ENCODE results near the gene MKS1.

The MKS1 gene

DNA sequence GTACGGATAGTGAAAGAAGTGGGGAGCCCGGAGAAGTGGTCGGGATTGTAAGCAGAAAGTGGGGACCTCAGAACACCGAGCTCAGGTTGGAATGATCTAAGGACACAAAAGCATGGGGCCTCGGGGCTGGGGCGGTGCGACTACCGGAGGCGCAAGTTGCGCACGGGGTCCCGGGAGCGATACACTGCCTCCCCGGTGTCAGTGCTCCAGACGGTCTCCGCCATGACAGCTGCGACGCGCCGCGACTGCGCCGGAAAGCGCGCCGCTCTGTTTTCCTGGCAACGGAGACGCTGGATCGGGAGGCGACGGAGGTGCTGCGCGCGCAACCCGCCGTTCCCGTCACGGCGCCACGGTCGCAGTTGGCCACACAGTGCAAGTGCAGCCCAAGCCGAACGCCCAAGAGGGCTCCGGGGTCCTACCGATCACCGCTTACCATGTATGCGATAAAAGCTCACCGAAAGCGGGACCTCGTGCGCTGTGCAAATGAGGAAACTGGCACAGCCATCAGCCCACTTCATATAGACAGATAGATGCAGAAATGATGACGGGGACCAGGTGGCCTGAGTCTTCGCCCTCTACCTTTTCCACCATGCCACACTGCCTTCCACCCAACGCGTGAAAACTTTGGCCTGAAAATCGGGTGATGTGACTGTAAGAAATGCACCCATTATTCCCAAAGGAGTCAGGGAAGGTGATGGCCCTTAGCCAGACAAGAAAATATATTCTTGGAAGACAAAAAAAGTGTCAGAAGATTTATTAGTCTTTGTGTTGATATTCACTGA, at the start of gene MKS1:
MKS1 (minus strand) TSS at position 249 of the 782 bp plus-strand sequence; CDS start at position 224, 25 bp downstream.
- DNase-seq = peak; percentile 56

DNA sequence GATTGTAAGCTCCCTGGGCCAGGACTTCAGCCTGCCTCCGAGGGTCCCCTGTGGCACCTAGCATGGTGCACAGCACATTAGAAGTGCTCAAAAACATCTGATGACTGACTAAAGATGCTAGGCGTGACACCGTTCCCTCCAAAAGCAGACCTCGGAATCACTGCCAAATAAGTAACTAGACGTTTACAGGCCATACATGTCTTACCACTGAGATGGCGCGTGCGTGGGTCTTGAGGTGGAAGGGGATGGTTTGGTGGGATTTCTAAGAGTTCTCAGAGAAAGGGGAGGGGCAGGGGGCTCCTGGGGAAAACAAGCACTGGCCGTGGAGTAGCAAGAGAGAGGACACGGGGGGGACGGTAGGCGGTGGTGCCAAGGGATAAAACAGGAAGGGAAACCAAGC, 49.3 kb upstream of the MKS1 start:
- no peak for DNase-seq

DNA sequence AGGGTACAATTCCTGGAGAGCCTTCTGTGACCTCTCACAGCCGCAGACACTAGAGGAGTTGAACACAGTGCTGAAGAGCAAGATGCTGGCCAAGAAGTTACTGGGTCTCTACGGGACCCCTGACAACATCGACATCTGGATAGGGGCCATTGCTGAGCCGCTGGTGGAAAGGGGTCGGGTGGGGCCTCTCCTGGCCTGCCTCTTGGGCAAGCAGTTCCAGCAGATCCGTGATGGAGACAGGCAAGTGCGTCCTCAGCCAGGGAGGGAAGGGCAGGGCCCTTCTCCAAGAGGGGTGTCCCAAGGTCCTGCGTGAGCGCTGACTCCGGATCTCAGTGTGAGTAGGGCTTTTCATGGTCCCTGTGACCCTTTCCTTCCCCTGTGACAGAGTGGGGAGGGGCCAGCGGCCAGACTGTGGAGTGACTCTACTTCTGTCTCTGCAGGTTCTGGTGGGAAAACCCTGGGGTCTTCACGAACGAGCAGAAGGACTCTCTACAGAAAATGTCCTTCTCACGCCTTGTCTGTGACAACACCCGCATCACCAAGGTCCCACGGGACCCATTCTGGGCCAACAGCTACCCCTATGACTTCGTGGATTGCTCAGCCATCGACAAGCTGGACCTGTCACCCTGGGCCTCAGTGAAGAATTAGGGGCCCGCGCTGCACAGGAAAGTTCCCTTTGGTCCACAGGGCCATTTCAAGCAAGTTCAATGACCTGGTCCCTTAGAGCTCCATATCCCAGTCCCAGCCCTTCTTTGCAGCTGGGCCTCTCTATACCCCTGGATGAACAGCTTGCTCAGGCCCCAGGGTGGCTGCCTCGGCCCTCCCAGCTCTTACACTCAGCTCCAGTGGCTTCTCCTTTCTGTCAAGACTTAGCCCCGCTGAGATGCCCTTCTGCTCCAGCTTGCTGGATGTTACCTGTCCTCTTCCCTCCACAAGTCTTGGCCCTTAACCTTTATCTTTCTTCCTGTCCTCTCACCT, 48.6 kb upstream of the MKS1 start:
- DNase-seq = no peak

DNA sequence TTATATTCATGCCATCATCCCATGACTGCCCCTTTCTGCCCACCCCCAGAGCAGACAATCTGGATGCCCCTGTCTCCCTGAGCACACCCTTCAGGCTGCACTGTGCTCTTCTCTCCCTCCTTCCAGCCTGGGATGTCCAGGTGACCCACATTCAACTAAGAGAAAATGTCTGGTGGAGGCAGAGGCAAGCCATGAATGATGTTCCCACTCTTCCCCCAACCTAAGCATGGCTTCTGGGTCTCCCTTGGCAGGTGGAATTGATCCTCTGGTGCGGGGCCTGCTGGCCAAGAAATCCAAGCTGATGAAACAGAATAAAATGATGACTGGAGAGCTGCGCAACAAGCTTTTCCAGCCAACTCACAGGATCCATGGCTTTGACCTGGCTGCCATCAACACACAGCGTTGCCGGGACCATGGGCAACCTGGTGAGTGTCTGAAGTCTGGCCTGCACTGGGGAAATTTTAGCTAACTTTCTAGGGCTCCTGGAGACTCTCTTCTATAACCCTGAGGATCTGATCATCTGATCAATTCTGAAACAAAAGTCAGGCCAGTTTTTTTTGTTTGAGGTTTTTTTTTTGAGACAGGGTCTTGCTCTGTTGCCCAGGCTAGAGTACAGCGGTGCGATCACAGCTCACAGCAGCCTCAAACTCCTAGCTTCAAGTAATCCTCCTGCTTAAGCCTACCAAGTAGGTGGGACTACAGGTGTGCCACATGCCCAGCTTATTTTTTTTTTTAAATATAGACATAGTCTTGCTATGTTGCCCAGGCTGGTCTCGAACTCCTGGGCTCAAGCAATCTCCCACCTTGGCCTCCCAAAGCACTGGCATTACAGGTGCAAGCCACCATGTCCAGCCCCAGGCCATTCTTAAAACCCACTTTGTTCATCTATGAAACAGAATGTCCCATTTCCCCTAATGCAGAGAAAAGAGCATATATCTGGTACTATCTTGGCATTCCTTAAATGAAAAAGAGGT, 47.1 kb upstream of the MKS1 start:
- no peak for DNase-seq

DNA sequence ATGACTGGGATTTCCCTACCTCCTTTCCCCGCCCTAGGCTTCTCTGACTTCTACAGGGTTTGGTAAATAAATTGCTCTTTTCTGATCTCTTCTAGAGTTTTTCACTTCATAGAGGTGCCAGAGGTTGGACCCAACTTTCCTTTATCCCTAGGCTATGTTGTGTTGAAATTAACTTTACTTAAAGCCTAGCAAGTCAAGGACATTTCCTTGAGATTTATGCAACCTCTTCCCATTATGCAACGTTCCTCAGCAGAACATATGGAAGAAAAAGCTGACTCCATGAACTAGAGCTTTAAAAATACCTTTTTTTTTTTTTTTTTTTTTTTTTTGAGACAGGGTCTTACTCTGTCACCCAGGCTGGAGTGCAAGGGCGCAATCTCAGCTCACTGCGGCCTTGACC, 46.2 kb upstream of the MKS1 start:
- no peak for DNase-seq

DNA sequence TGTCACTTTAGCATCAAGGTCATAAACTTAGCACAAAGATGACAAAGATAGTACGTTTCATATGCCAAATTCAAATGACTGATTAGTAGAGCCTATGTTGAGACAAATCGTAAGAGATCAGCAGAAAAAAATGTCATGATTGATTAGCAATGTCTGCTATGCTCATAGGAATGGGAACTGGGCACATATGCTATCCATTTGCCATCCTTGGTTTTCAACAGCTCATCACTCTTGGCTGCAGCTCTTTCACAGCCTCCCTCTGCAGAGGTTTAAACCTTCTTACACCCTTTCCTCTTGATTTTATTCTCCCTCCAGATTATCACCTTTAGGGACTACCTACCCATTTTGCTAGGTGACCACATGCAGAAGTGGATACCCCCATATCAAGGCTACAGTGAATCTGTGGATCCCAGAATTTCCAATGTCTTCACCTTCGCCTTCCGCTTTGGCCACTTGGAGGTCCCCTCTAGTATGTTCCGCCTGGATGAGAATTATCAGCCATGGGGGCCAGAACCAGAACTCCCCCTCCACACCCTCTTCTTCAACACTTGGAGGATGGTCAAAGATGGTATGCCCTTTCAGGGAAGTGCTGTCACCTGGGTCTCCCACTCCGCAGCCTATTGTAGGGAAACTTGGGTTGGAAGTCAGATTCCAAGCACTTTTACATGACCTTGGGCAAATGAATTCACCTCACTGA, 45.5 kb upstream of the MKS1 start:
- no peak for DNase-seq

DNA sequence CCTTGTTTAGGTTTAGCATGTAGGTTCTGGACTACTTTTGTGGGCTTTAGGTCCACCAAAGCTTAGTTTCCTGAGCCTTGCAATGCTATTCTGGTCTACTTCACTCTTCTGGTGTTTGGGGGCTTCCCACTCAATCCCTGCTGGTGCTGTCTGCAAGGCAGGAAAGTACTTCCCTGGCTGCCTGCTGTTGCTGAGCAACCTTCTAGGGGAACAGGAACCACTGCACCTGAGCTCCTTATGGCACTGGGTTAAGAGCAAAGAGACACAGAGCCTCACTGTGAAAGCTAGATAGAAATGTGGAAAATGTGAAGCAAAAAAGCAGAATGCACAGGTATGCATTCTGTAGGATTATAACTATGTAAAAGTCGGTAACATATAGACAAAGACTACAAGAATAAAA, 44.7 kb upstream of the MKS1 start:
- no peak for DNase-seq

DNA sequence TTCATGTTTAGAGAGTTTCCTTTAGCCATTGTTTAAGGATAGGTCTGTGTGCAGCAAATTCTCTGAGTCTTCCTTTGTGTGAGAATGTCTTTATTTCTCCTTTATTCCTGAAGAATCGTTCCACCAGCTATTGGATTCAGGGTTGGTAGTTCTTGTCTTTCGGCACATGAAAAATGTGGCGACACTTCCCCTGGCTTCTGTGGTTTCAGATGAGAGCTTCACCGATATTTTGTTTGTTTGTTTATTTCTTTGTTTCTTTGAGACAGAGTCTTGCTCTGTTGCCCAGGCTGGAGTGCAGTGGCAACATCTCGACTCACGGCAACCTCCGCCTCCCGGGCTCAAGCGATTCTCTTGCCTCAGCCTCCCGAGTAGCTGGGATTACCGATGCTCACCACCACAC, 43.1 kb upstream of the MKS1 start:
- DNase-seq = no peak

DNA sequence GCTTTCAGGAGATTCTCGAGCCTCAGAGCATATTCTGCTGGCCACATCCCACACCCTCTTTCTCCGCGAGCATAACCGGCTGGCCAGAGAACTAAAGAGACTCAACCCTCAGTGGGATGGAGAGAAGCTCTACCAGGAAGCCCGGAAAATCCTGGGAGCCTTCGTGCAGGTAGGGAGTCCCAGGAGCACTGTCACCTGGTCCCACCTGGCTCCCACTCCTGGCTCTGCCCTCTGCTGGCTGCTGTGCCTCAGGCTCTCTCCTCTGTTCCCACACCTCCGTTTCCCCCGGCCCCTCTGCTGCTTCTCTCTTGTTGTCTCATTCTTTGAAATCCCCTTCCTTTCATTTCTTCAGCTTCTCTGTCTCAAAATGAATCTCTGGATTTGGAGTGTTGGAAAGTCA, 35.7 kb upstream of the MKS1 start:
- DNase-seq = no peak

DNA sequence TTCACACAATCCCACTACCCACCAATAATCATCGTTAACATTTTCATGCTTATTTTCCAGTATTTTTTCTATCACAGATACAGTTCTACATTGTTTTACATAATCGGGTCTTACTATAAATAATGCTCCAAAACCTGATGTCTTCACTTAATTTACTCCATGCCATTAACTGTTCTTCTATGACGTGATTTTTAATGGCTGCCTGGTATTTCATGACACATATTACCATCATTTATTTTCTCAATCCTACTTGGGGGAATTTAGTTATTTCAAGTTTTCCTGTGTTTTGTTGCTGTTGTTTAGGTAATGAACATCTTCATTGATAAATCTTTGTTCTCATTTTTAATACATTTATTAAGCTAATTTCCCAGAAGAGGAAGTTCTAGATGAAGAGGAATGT, 34.0 kb upstream of the MKS1 start:
- no peak for DNase-seq

DNA sequence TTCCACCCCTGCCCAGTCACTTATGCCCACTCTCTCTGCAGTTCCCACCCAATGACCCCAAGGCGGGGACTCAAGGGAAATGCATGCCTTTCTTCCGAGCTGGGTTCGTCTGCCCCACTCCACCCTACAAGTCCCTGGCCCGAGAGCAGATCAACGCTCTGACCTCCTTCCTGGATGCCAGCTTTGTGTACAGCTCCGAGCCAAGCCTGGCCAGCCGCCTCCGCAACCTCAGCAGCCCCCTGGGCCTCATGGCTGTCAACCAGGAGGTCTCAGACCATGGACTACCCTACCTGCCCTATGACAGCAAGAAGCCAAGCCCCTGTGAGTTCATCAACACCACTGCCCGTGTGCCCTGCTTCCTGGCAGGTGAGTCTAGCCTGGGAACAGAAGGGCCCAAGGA, 33.1 kb upstream of the MKS1 start:
- DNase-seq = no peak

DNA sequence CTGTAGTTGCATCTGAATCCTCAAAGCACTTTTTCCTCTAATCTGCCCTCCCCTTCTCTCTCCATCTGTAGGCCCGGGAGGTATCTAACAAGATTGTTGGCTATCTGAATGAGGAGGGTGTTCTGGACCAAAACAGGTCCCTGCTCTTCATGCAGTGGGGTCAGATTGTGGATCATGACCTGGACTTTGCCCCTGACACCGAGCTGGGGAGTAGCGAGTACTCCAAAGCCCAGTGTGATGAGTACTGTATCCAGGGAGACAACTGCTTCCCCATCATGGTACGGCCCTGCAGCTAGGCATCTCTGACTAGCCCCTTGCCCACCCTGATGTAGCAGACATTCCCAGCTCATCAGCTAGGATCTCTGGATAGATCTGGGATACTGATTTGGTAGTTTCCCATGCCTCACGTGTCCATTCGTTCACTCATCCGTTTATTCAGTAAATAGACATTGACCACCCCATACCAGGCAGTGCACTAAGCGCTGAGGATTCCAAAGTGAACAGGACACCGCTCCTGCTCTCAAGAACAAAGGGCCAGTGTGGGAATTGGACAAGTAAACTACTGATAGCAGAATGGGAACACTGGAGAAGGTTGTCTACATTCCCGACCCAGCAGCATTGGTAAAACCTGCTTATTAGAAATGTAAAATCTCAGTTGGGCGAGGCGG, 31.4 kb upstream of the MKS1 start:
- DNase-seq = no peak

DNA sequence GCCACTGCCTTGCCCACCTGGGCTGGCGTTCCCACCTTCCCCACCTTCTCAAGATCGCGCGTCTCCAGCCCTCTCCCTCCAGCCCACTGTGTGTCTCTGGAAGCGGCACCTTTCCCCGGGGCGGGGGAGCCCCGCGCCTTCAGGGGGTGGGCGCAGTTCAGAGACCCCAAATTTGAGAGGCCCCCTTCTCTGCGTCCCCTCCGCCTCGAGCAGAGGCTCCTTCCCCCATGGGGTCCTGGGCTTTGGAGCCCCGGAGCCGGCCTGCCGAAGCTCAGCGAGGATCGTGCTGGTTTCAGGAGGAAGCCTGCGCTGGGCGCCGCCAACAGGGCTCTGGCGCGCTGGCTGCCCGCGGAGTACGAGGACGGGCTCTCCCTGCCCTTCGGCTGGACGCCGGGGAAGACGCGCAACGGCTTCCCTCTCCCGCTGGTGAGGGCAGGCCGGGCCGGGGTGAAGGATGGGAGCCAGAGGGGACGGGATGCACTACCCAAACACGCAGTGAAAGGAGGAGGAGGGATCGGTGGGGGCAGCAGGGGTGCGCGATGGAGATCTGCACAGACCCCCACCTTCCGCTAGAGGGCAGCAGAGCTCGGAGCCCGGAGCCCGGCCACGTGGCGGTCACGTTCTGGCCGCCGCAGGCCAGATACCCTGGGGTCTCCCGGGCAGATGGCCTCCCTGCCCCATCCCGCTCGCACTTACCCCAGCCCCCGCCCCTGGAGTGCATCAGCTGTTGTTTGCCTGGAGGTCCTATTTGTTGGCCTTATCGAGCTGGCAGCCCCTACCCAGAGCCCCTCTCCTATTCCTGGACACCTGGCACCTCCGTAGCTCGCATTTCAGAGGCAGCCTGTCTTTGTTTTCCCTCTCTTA, 30.4 kb upstream of the MKS1 start:
- peak; percentile 26 for DNase-seq

DNA sequence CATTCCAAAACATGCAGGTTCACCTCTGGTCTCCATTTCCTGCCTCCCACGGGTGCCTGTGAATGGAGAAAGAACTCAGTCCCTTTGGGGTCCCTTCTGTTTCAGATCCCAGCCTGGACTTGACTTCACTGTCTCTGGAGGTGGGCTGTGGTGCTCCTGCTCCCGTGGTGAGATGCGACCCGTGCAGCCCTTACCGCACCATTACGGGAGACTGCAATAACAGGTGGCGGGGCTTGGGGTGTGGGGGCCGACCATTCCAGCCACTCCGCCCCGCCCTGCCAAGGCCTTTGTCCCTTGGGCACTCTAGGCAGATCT, 29.9 kb upstream of the MKS1 start:
- no peak for DNase-seq

DNA sequence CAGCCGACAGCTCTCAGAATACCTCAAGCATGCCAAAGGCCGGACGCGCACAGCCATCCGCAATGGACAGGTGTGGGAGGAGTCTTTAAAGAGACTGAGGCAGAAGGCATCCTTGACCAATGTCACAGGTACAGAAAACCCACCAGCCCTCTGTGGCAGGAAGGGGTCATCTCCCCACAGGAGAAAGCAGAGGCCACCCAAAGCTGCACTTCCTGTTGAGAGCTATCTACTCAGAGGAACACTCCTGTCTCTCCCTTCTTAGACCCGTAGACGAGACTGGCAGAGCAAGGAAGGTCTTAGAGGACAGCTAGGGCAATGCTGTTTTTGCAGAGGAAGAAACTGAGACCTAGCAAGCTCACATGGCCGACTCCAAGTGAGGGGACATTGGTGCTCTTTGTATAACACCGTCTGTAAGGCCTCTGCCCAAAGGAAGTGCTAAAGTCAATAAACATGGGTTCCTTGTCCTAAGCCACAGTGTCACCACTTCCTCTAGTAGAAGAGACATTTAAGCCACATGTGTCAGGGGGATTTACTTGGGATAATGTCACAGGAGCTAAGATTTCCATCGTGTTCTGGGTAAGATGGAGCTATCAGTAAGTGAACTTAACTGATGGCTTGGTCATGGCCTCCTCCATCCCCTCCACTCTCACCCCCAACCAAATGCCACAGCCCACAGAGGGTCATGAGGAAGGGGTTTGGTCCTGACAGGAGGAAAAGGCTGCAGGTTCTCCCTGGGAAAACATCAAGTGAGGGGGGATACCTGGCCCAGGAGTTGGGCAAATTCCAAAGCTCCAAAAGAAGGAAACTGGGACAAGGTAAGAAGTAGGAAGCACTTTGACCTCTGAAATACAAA, 28.7 kb upstream of the MKS1 start:
- DNase-seq = no peak

DNA sequence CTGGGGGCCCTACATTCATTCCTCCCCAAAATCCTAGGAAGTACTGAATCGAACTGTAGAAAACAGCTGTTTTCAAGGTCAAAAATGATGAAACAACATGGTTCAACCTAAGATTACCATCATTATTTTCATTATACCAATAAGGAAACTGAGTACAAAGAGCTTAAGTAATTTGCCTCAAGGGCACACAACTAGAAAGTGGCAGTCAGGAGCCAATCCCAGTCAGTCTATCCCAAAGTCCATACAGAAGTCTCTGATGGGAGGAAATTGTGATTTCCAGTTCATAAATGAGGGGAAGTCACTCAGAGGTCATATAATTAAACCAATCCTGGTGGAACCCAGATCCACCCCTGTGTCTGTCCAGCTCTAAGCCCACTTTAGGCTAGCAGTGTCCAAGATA, 27.7 kb upstream of the MKS1 start:
- no peak for DNase-seq

DNA sequence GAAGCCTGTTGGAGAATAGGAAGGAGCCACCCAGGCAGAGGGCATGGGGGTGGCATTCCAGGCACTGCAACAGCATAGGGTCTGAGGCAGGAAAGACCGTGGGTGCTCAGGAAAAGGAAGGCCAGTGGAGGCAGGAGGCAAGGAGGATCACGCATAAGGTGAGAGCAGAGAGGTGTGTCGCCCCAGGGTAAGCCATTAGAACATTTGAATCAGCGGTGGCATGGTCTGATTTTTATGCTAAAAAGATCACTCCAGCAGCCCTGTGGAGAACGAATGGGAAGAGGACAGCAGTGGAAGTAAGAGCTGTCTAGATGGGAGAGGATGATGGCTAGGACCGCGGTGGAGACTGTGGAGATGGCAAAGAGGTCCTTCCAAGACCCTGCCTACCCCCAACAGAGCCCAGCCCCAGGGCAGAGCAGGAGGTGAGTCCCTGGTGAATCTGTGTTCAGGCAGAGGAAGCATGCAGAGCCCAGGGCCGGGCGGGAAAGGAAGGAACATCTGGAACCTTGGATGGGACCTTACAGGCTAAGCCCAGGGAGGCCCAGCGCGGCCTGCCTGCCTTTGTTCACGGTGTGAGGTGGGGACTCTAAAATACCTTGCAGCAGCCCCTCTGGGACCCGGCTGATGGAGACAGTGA, 27.2 kb upstream of the MKS1 start:
- DNase-seq = no peak

DNA sequence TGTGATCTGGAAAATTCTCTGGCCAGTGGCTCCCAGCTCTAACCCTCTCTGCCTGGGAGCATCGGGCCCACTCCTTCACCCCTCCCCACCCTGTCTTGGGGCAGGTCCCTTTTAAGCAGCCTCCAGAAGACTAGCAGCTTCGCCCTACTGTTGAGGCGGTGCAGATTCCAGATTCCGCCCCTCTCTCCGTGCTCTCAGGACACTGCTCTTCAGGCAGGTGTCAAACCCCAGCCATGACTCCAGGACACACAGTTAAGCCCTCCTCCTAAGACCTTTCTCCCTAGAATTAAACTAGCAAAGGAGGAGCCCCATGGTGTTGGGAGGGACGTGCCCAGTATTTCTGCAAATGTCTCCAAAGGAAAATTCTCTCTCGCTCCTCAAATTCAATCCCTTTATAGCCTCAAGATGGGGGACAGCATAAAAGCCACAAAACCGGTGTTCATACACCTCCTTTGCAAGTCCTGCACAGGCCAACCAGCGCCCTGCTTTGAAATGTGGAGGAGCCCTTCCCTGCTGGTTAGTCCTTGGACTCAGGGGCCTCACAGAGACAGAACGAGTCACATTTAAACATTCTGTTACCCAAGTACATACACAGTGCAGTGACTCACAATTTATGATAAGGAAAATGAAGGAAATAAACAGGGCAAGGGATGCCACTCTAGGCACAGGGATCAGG, 26.5 kb upstream of the MKS1 start:
- DNase-seq = no peak

DNA sequence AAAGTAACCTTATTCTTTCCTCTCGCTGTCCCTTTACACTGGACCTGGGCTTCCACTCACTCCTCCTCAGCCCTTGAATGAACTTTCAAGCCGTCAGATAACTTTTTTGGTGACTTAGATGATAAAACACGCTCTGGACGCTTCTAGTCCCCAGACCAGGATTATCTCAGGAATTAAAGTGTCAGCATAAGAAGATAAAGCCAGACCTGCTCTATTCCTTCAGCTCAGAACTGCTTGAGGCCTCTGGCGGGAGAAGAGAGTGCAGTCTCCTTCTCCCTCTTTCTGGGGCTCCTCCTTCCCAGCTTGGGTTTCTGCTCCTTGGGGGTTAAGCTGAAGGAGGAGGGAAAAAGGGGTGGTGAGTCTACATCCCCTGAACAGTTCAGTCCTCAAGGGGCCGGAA, 25.9 kb upstream of the MKS1 start:
- DNase-seq = no peak
